GM21717 (cell line): ENCODE results near the gene ZNF791.
A peak's percentile ranks its signal among the peaks of the same experiment; 100 is the strongest.
"Not testable (repeated sequence)": the region's sequence is repeated elsewhere in the genome, so short reads cannot be mapped to it uniquely, and the experiment has no call there.

ENCODE experiments used
- ATAC-seq: cut with Tn5 transposase; IDR thresholded peaks from one replicate; pipeline ENCODE4 v1.9.1; 2021; ENCODE audit warnings: mild to moderate bottlenecking, moderate library complexity; ENCODE audit not compliant: unreplicated experiment

Gene ZNF791

DNA sequence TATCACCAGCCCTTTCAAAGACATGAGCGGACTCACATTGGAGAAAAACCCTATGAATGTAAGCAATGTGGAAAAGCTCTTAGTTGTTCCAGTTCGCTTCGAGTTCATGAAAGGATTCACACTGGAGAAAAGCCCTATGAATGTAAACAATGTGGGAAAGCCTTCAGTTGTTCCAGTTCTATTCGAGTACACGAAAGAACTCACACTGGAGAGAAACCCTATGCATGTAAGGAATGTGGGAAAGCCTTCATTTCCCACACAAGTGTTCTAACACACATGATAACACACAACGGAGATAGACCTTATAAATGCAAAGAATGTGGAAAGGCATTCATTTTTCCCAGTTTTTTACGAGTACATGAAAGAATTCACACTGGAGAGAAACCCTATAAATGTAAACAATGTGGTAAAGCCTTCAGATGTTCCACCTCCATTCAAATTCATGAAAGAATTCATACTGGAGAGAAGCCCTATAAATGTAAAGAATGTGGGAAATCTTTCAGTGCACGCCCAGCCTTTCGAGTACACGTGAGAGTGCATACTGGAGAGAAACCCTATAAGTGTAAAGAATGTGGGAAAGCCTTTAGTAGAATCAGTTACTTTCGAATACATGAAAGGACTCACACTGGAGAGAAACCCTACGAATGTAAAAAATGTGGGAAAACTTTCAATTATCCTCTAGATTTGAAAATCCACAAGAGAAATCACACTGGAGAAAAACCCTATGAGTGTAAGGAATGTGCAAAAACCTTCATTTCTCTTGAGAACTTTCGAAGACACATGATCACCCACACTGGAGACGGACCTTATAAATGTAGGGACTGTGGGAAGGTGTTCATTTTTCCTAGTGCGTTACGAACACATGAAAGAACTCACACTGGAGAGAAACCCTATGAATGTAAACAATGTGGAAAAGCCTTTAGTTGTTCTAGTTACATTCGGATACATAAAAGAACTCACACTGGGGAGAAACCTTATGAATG is 17.6 kb downstream of the ZNF791 start:
- ATAC-seq = no peak

DNA sequence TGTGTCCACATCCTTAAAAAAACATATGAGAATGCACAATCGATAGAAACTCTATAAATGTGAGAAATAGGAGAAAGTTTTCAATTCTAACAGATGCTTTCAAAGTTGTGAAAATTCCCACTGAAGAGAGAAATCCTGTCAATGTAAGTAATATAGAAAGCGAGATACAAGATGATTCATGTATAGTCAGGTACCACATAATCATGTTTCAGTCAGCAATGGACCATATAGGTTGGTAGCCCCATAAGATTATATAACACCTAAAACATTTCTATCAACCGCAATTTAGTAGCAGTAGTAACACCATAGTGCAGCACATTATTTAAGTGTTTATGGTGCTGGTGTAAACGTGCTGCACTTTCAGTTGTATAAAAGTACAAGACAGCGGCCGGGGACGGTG is 18.5 kb downstream of the ZNF791 start:
- ATAC-seq = no peak

DNA sequence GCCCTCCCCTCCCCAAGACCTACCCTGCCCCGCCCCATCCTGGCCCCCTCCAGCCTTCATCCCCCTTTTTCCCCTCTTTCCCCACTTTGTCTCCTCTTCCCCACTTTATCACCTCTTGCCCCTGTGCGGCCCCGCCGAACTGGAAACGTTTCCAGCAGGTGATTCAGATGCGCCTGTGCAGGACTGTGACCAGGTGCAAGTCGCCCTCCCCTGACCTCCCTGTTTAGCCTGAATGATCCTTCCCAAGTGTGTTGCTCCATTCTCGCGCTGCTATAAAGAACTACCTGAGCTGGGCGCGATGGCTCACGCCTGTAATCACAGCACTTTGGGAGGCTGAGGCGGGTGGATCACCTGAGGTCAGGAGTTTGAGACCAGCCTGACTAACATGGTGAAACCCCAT is 25.9 kb downstream of the ZNF791 start:
- ATAC-seq = no peak

DNA sequence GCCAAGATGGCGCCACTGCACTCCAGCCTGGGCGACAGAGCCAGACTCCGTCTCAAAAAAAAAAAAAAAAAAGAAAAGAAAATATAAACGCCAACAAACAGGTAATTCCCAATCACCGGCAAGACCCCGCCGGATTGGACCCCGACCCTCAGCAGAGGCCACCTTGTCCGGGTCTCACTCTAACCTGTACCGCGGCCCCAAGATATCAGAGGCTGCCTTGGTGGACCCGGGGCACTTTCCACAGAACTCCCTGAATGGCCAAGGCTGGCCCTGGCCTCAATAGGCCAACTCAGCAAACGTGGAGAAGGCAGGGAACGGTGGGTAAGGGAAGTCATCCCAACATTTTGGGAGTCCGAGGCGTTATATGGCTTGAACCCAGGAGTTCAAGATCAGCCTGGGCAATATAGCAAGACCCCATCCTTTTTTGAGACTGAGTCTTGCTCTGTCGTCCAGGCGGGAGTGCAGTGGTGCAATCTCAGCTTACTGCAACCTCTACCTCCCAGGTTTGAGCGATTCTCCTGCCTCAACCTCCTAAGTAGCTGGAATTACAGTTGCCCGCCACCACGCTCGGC is 28.0 kb downstream of the ZNF791 start:
- no peak for ATAC-seq

DNA sequence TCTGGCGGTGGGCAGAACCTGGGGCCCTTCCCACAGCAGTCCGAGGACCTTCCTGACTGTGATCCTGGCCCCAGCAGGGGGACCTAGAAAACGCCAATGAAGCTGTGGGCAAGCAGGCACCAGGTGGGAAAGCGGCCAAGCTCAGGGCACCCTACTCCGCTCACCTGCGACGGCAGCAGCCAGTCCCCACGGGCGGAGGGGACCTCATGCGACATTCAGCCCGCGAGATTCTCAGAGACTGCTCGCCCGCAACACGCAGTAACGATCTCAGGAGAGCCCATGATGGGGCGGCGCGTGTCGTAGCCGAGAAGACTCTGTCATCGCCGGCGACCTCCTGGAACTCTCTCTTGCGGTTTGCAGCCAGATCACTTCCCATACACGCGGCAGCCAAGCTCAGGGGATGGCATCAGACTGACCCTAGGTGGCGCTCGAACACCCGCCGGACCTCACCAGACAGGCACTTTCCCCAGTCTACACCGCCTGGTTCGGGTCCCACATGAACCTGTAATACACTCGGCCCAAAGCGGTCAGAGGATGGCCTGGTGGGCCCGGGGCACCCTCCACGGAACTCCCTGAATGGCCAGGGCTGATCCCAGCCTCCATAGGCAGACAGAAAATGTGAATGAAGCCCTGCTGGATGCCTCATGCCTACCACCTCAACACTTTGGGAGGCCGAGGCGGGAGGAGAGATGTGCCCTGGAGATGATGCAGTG is 29.3 kb downstream of the ZNF791 start:
- ATAC-seq = peak; percentile 80

DNA sequence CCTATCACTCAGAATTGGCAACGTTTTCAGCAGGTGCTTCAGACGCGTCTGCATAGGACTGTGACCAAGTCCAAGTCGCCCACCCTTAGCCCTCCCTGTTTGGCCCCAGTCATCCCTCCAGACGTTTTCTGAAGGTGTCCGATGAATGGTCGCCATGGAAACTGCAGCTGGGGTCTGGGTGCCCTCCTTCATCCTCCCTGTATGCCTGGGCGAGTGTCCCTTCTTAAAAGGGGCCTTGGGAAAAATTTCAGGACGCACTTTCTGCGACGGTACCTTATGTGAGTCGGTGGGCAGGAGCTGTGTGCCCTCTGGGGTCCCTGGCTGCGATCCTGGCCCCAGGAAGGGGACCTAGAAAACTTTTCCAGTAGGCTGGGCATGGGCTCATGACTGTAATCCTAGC is 30.7 kb downstream of the ZNF791 start:
- no peak for ATAC-seq

DNA sequence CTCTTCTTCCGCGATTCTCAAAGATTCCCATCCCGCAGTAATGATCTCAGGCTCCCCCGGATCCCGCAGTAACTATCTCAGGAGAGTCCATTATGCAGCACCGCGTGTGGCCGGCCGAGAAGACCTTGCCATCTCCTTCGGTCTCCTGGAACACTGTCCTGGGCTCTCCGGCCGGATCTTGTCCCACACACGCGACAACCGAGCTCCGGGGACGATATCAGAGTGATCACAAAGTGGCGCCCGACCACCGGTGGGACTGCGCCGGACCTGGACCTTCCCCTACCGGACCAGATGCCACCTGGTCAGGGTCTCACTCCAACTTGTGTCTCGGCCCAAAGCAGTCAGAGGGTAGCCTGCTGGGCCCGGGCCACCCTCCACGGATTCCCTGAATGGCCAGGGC is 31.8 kb downstream of the ZNF791 start:
- no peak for ATAC-seq

DNA sequence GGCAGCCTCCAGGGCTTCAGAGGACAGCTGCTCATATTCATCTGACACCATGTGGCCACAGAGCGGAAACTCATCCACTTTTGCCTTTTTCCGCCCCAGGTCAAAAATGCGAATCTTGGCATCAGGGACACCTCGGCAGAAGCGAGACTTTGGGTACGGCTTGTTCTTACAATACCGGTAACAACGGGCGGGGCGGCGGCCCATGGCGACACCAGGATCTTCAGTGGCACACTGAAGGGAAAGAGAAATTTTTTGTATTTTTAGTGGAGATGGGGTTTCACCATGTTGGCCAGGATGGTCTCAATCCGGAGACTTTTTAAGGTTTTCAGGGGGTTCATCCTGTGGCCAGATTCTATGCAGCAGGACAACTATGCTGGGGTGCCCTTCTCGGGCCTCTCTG is 33.0 kb downstream of the ZNF791 start:
- not testable (repeated sequence) for ATAC-seq

DNA sequence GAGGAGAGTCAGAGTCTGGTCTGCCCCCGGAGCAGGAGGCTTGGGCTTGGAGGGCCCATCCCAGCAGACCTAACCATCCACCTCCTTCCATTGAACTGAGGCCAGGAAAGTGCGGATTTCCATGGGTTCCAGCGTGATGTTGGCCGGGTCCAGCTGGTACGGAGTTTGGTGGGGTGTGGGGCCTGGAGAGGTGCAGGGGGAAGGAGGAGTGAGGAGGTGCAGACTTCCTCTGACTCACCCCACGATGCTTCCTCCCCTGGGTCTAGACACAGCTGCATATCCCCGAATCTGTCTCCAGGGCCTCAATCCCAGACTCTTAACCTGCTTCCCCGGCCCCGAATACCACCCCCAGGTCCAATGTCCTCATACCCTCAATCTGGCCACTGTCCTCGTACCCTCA is 35.8 kb downstream of the ZNF791 start:
- ATAC-seq = no peak

DNA sequence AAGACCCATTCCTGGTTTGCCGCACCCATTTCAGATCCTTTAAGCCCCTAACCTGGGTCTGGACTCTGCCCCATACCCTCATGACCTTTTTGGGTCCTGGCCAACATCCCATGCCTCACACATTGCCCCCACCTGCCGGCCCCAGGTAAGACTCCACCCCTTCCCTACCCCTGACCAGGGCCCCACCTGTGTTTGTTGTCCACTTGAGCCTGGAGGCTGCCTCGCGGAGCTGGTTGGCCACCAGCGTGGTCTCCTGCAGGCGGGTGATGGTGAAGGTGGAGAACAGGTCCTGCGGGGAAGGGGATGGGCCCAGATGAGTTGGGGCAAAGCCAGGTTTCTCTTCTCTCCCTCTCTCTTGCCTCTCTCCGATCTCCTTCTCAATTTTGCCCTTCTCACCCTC is 36.3 kb downstream of the ZNF791 start:
- ATAC-seq = no peak

DNA sequence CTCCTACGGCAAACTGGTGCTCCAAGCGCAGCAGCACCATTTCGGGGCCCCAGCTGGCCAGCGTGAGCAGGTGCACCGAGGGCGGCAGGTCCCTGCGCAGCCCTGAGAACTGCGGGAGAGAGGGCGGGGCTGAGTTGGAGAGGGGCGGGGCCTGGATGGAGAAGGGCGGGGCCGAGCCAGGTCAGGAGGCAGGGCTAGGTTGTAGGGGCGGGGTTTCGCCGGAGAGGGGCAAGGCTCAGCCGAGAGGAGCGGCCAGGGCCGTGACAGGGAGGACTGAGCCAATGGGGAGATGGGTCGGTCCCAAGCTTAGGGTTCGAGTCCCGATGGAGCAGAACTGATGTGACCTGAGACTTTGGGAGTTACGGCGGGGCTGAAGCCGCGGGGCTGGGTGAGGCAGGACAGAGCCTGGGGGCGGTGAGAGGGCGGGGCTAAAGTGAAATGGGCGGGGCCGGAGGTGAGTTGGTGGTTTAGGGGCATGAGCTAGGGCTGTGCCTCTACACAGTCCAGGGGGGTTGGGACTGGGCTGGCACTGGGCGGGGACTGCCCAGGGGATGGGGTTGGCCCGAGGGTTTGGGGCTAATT is 36.9 kb downstream of the ZNF791 start:
- no peak for ATAC-seq

DNA sequence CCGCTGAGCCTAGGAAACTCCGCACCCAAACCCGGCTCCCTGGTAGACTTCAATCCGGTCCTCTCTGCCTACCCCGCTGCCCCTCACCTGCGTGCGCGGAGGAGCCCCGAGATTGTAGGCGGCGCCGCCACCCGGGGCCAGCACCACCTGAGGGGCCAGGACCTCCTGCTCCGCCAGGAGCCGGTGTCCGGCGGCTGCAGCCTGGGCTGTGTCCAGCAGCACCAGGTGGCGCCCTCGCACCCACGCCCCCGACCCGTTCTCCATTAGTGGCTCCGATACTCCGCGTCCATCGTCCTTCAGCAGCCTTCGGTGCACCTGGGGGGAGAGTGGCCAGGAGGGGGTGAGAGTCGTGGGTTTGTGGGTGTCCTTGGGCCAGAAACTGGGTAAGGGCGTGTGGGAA is 37.4 kb downstream of the ZNF791 start:
- no peak for ATAC-seq

DNA sequence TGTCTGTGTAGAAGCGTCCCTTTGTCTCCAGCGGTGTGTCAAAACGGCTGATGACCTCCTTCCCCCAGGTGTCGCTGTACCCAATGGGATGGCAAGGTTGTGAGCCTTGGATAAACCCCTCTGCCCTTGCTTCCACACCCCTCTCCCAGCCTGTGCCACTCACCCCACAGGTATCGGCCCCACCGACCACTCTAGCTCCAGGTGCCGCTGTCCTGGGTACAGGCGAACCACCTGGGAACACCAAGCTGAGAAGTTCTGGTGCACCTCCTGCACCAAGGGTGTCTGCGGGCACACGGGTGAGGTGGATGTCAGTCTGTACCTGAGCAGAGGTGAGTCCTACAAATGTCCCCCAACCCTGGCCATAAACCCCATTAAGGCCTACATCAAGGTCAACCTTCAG is 39.2 kb downstream of the ZNF791 start:
- no peak for ATAC-seq

DNA sequence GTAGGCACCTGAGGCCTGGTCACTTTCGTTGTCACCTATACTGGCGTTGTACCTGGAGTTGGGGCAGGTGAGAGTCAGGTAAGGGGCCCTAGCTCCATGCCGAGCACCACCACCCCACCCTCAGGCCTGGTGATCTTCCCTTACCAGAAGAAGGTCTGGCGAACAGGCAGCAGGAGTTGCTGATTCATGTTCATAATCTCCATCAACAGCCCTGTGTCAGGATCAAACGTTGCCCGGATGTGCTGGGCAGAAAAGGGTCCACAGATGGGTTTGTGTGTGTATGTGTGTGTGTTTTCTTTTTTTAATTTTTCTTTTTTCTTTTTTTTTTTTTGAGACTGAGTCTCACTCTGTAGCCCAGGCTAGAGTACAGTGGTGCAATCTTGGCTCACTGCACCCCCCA is 41.5 kb downstream of the ZNF791 start:
- no peak for ATAC-seq

DNA sequence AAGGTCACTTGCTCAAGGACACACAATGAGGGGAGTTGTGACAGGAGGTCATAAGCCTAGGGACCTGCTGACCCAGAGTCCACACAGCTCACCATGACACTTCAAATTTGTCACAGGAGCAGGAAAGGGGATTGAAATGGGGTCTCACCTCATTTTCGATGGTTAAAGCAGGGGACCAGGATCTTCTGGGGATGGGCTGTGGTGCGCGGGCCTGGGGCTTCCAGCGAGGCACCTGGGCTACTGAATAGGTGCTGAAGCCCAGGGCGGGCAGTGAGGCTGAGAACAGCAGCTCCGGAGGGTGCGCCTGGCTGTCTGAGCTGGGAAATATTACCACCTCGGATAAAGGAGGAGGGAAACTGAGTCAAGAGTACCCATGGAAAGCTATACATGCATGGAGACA is 44.8 kb downstream of the ZNF791 start:
- no peak for ATAC-seq

DNA sequence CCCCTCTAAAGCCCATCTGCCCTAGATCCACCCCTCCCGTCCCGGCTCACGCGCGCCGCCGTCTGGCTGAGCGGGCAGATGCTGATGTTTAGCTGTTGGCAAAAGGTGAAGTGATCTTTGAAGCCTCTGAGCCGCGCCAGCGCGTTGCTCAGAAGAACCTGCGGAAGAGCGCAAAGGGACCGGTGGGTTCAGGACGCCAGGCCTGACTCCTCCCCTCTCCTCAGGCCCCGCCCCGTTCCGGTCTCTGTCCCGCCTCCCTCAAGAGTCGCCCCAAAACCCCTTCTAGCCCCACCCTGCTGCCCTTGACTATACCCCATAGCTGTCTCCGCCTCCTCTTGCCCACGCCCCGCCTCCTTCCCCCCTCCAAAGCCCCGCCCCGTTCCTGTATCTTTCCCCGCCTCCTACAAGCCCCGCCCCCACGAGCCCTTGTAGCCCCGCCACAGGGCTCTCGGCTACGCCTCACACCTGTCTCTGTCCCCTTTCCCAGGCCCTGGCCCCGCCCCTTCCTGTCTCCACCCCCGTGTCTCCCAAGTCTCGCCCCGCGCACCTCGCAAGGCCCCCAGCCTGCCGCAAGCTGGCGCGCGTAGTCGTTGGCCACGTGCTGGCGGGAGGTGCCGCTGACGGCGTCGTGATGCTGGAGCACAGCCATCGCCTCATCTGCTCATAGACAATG is 46.3 kb downstream of the ZNF791 start:
- no peak for ATAC-seq

DNA sequence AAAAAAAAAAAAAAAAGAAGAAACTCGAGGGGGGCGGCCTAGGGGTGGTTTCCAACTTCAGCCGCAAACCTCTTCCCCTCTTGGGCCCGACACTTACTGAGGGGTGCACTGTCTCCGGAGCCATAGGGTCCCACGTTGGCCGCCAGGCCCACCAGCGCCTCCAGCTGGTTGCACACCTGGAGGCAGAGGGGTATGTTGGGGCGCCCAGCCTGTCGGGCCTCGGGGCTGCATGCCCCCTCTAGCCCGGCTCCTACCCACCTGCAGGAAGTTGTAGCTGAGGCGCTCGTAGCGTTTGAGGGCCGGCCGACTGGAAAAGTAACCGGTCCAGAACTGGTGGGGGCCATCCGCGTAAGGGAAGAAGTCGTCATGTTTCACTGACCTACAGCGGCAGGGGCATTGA is 47.2 kb downstream of the ZNF791 start:
- ATAC-seq = no peak

DNA sequence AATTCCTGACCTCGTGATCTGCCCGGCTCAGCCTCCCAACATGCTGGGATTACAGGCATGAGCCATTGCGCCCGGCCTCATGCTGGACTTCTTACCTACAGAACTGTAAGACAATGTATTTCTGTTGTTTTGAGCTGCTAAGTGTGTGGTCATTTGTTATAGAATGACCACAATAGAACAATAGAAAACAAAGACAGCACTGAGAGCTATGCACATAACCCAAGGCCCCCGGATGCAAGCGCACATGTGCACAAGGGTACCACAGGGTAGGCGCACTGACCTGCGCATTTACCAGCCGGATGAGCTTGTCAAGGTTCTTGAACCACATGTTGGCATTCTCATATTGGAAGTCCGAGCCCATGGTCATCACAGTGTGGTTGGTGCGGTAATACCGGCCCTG is 50.3 kb downstream of the ZNF791 start:
- ATAC-seq = no peak

DNA sequence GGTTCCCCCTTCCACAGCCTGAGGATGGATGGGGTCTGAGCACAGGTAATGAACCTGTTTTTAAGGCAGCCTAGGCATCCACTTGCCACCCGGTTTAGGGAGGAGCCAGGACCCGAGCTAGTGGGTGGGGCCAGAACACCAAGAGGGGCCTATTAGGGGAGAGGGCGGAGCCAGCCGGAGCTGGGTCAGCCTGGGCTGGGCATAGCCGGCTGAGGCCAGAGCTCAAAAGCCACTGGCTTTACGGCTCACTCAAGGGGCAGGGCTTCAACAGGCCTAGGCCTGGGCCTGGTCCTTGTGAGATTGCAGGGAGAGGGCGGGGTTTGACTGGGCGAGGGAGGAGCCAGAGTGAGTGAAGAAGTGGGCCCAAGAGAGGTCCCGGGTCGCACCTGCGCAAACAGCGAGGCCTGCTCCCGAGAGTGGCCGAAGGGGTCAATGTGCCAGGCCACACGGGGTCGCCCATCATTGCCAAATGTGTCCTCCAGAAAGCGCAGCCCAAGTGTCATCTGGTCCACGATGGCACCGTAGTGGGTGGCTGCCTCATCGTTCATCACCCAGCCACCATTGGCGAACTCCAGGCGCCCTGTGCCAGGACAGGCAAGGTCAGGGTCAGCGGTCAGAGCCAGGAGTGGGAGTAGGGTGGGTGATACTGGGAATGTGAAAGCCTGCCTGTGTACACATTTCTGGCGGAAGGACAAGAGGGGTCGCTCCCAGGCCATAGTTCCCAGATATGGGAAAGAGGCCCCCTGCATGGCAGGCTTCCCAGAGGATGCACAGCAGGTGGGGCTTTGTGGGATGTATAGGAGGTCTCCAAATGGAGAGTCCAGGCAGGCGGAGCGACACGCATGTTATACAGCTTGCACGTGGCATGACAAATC is 53.9 kb downstream of the ZNF791 start:
- no peak for ATAC-seq

DNA sequence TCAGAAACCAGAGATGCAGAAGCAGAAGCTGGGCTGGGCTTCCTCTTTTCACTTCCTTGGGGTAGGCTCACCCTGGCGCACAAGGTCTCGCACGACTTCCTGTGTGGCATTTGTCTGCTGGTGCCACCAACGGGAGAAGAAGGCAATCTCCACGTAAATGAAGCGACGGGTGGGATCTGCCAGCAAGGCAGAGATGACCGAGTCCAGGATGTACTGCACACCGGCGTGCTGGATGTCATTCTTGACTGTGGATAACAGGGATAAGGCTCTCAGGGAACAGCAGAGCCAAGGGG is 54.5 kb downstream of the ZNF791 start:
- ATAC-seq = no peak
